ENCODE measurements around the gene MRAS. TPM values are rescaled to one million over a fixed set of nuclear protein-coding genes. Genes with fewer than 3 reads are reported as not detected.

The MRAS gene
- total and polyA plus RNA-seq, 4 donors = 12.6 to 28.7 (median 22.3) TPM

- no peak overlapping the region for H3K4me3 ChIP-seq
- no peak overlapping the region for H3K9ac ChIP-seq (ENCODE audit: insufficient read depth in 1 of 2, low read length in 2 of 2)
- H3K9me3 ChIP-seq (ENCODE audit: control insufficient read depth in 4 of 4, insufficient read depth in 3 of 4, low read length in 3 of 4) = no peaks in the 10 kb centered on the region
- H3K27ac ChIP-seq (ENCODE audit: low read depth in 1 of 2, low read length in 1 of 2) = peak overlapping the region in 1 of 2 donors; percentile 28
- DNase-seq (peak in 1 of 3 donors; percentile 34), ATAC-seq (ENCODE audit: insufficient read depth, low FRiP score) (no peak)
- H3K4me1 ChIP-seq (ENCODE audit: control insufficient read depth in 5 of 5, insufficient read depth in 5 of 5, low read length in 5 of 5) = peaks cover 0 to 38% (median 6%) of the 10 kb centered on the region in 5 donors
- TF ChIP-seq, protein P1, sequence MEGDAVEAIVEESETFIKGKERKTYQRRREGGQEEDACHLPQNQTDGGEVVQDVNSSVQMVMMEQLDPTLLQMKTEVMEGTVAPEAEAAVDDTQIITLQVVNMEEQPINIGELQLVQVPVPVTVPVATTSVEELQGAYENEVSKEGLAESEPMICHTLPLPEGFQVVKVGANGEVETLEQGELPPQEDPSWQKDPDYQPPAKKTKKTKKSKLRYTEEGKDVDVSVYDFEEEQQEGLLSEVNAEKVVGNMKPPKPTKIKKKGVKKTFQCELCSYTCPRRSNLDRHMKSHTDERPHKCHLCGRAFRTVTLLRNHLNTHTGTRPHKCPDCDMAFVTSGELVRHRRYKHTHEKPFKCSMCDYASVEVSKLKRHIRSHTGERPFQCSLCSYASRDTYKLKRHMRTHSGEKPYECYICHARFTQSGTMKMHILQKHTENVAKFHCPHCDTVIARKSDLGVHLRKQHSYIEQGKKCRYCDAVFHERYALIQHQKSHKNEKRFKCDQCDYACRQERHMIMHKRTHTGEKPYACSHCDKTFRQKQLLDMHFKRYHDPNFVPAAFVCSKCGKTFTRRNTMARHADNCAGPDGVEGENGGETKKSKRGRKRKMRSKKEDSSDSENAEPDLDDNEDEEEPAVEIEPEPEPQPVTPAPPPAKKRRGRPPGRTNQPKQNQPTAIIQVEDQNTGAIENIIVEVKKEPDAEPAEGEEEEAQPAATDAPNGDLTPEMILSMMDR (IDR thresholded peaks at IDR 0.05; ENCODE audit: control extremely low read depth, extremely low read depth) = no peak
- no peaks in the 10 kb centered on the region for H3K27me3 ChIP-seq (ENCODE audit: control insufficient read depth in 3 of 3, insufficient read depth in 3 of 3, low read length in 2 of 3)
- 73 to 76% methylated on average over 2 of the region's 2 CpGs for WGBS, 2 donors
- no peaks in the 10 kb centered on the region for H3K36me3 ChIP-seq (ENCODE audit: control insufficient read depth in 4 of 4, insufficient read depth in 4 of 4, low read length in 4 of 4)
Measured at GRCh38 chr3:138443091-138443490, 94.7 kb downstream of the MRAS start.

DNA sequence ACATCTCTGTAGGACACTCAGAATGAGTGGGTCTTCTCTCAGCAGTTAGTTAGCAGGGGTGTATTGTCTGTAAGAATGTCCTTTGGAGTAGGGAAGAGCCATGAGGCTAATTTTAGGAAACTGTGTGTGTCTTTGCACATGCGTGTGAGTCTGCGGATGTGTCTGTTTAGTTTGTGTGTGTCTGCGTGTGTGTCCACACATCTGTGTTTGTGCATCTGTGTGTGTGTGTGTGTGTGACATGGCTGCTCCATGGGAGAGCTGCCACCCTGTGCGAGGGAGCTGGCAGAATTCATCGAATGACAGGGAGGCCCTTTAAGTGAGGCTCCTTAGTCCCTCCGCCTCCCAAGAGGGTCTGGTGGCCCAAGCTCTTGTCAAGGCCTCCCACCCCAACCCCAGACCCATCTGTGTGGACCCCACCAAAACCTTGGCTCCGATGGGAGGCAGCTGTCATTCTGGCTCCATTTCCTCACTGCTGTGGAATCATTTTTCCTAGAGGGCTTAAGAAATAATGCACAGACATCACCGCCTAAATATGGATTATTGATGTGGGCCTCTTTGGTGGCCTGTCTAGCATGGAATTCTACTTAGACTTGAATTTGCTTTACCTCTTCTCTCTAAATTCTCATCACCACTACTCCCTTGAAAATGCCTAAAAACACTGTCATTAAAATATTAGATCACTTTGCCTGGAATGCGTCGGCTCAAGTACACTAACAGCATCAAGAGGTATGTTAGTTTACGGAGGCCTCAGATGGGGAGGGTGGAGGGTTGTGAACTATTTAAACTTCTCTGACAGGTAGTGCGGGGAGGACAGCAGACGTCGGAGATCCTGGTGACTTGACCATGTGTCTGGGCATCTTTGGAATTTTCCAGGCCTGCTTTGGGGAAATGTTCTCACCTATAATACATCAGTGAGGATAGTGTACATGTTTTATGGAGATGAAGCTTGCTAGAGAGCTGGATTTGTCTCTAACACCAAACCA, 95.4 kb downstream of the MRAS start:
- H3K27ac ChIP-seq (ENCODE audit: low read depth in 1 of 2, low read length in 1 of 2) = no peak overlapping the region
- H3K9me3 ChIP-seq (ENCODE audit: control insufficient read depth in 4 of 4, insufficient read depth in 3 of 4, low read length in 3 of 4) = no peaks in the 10 kb centered on the region
- TF ChIP-seq, protein P1 (IDR thresholded peaks at IDR 0.05; ENCODE audit: control extremely low read depth, extremely low read depth) = no peak
- no peak overlapping the region for H3K9ac ChIP-seq (ENCODE audit: insufficient read depth in 1 of 2, low read length in 2 of 2)
- no peak for DNase-seq
- no peaks in the 10 kb centered on the region for H3K27me3 ChIP-seq (ENCODE audit: control insufficient read depth in 3 of 3, insufficient read depth in 3 of 3, low read length in 2 of 3)
- no peak for ATAC-seq (ENCODE audit: insufficient read depth, low FRiP score)
- H3K4me3 ChIP-seq = no peak overlapping the region
- WGBS, 2 donors = 82 to 90% methylated on average over 14 of the region's 14 CpGs
- peaks cover 0 to 38% (median 6%) of the 10 kb centered on the region in 5 donors for H3K4me1 ChIP-seq (ENCODE audit: control insufficient read depth in 5 of 5, insufficient read depth in 5 of 5, low read length in 5 of 5)
- H3K36me3 ChIP-seq (ENCODE audit: control insufficient read depth in 4 of 4, insufficient read depth in 4 of 4, low read length in 4 of 4) = no peaks in the 10 kb centered on the region

DNA sequence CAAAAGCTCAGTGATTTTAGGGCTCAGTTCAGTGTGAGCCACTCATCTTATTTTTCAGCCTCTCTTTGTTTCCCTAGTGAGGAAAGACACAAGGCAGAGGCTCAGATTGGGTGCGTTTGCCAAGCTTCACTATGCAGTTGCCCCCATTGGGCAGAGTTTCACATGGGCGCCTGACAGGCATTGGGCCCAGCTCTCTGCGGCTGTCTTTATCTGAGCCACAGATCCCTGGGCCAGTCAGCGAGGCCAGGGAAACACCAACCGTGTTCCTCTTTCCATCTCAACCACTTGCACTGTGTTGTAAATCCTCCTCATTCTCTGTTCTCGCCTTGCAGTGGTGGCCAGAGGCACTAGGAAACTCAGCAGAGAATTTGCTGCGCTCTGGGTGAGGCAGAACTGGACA, 96.9 kb downstream of the MRAS start:
- Histone ChIP-seq H3K9me3 (ENCODE audit: control insufficient read depth in 4 of 4, insufficient read depth in 3 of 4, low read length in 3 of 4) (no peaks in the 10 kb centered on the region), H3K4me3 (no peak overlapping the region), H3K27me3 (ENCODE audit: control insufficient read depth in 3 of 3, insufficient read depth in 3 of 3, low read length in 2 of 3) (no peaks in the 10 kb centered on the region), H3K4me1 (ENCODE audit: control insufficient read depth in 5 of 5, insufficient read depth in 5 of 5, low read length in 5 of 5) (peaks cover 0 to 38% (median 6%) of the 10 kb centered on the region in 5 donors), H3K36me3 (ENCODE audit: control insufficient read depth in 4 of 4, insufficient read depth in 4 of 4, low read length in 4 of 4) (no peaks in the 10 kb centered on the region), H3K9ac (ENCODE audit: insufficient read depth in 1 of 2, low read length in 2 of 2) (no peak overlapping the region), H3K27ac (ENCODE audit: low read depth in 1 of 2, low read length in 1 of 2) (peak overlapping the region in 1 of 2 donors; percentile 5)
- ATAC-seq (ENCODE audit: insufficient read depth, low FRiP score) (no peak), DNase-seq (no peak)
- TF ChIP-seq, protein P1 (IDR thresholded peaks at IDR 0.05; ENCODE audit: control extremely low read depth, extremely low read depth) = no peak
- 88% methylated on average over 7 of the region's 7 CpGs for WGBS, 2 donors
